Measurements from ENCODE around the gene DES. TPM values are rescaled to one million over a fixed set of nuclear protein-coding genes. Genes with fewer than 3 reads are reported as not detected.

DES gene
- total RNA-seq, 1 experiment from 2014 or later: not detected

GRCh38 chr2:219448099-219448775 lies 30.1 kb downstream of the DES start:
- Histone ChIP-seq H3K9me3 (ENCODE audit: low read length) (no peaks in the 10 kb centered on the region), H3K4me3 (ENCODE audit: low read length) (no peak overlapping the region), H3K9me2 (replicated peaks; ENCODE audit: insufficient read depth, low read length) (no peaks in the 10 kb centered on the region), H3K27ac (ENCODE audit: low read length) (no peak overlapping the region), H3K4me1 (ENCODE audit: low read length) (peaks cover 7% of the 10 kb centered on the region), H2AFZ (ENCODE audit: low read length) (no peak overlapping the region), H3K27me3 (ENCODE audit: low read length) (no peaks in the 10 kb centered on the region), H4K20me1 (ENCODE audit: insufficient read depth, low read depth, low read length) (no peaks in the 10 kb centered on the region), H3K9ac (ENCODE audit: low read length) (no peak overlapping the region), H3K79me2 (ENCODE audit: low read length) (no peaks in the 10 kb centered on the region), H3K4me2 (ENCODE audit: low read depth, low read length, poor library complexity, severe bottlenecking) (no peak overlapping the region), H3K36me3 (ENCODE audit: insufficient read depth, low read length) (no peaks in the 10 kb centered on the region)
- DNase-seq: no peak

- H3K4me2 ChIP-seq (ENCODE audit: low read depth, low read length, poor library complexity, severe bottlenecking): no peak overlapping the region
- H3K4me1 ChIP-seq (ENCODE audit: low read length): peaks cover 7% of the 10 kb centered on the region
- H3K9ac ChIP-seq (ENCODE audit: low read length): no peak overlapping the region
- no peaks in the 10 kb centered on the region for H3K9me3 ChIP-seq (ENCODE audit: low read length)
- H3K36me3 ChIP-seq (ENCODE audit: insufficient read depth, low read length): no peaks in the 10 kb centered on the region
- no peak overlapping the region for H2AFZ ChIP-seq (ENCODE audit: low read length)
- no peaks in the 10 kb centered on the region for H3K79me2 ChIP-seq (ENCODE audit: low read length)
- no peaks in the 10 kb centered on the region for H3K27me3 ChIP-seq (ENCODE audit: low read length)
- H3K4me3 ChIP-seq (ENCODE audit: low read length): no peak overlapping the region
- no peaks in the 10 kb centered on the region for H3K9me2 ChIP-seq (replicated peaks; ENCODE audit: insufficient read depth, low read length)
- H3K27ac ChIP-seq (ENCODE audit: low read length): no peak overlapping the region
- no peak for DNase-seq
- no peaks in the 10 kb centered on the region for H4K20me1 ChIP-seq (ENCODE audit: insufficient read depth, low read depth, low read length)
Observed at GRCh38 chr2:219448776-219449341, 30.7 kb downstream of the DES start.

- H2AFZ ChIP-seq (ENCODE audit: low read length): no peak overlapping the region
- H3K9ac ChIP-seq (ENCODE audit: low read length): no peak overlapping the region
- H3K4me2 ChIP-seq (ENCODE audit: low read depth, low read length, poor library complexity, severe bottlenecking): no peak overlapping the region
- no peaks in the 10 kb centered on the region for H3K79me2 ChIP-seq (ENCODE audit: low read length)
- no peaks in the 10 kb centered on the region for H3K27me3 ChIP-seq (ENCODE audit: low read length)
- H3K9me3 ChIP-seq (ENCODE audit: low read length): no peaks in the 10 kb centered on the region
- peaks cover 7% of the 10 kb centered on the region for H3K4me1 ChIP-seq (ENCODE audit: low read length)
- H3K9me2 ChIP-seq (replicated peaks; ENCODE audit: insufficient read depth, low read length): no peaks in the 10 kb centered on the region
- H3K36me3 ChIP-seq (ENCODE audit: insufficient read depth, low read length): no peaks in the 10 kb centered on the region
- DNase-seq: no peak
- no peak overlapping the region for H3K4me3 ChIP-seq (ENCODE audit: low read length)
- H3K27ac ChIP-seq (ENCODE audit: low read length): no peak overlapping the region
- no peaks in the 10 kb centered on the region for H4K20me1 ChIP-seq (ENCODE audit: insufficient read depth, low read depth, low read length)
Observed at GRCh38 chr2:219449609-219450008, 31.4 kb downstream of the DES start.

- no peak overlapping the region for H3K27ac ChIP-seq (ENCODE audit: low read length)
- H3K4me3 ChIP-seq (ENCODE audit: low read length): no peak overlapping the region
- H4K20me1 ChIP-seq (ENCODE audit: insufficient read depth, low read depth, low read length): no peaks in the 10 kb centered on the region
- no peak overlapping the region for H3K9ac ChIP-seq (ENCODE audit: low read length)
- H3K4me1 ChIP-seq (ENCODE audit: low read length): peaks cover 8% of the 10 kb centered on the region
- no peak overlapping the region for H2AFZ ChIP-seq (ENCODE audit: low read length)
- no peaks in the 10 kb centered on the region for H3K27me3 ChIP-seq (ENCODE audit: low read length)
- H3K4me2 ChIP-seq (ENCODE audit: low read depth, low read length, poor library complexity, severe bottlenecking): no peak overlapping the region
- H3K79me2 ChIP-seq (ENCODE audit: low read length): no peaks in the 10 kb centered on the region
- H3K36me3 ChIP-seq (ENCODE audit: insufficient read depth, low read length): no peaks in the 10 kb centered on the region
- H3K9me2 ChIP-seq (replicated peaks; ENCODE audit: insufficient read depth, low read length): no peaks in the 10 kb centered on the region
- no peaks in the 10 kb centered on the region for H3K9me3 ChIP-seq (ENCODE audit: low read length)
- no peak for DNase-seq
Observed at GRCh38 chr2:219451661-219452360, 33.6 kb downstream of the DES start.

GRCh38 chr2:219452361-219453317 lies 34.5 kb downstream of the DES start:
- no peak overlapping the region for H3K4me2 ChIP-seq (ENCODE audit: low read depth, low read length, poor library complexity, severe bottlenecking)
- no peaks in the 10 kb centered on the region for H3K36me3 ChIP-seq (ENCODE audit: insufficient read depth, low read length)
- no peaks in the 10 kb centered on the region for H3K9me2 ChIP-seq (replicated peaks; ENCODE audit: insufficient read depth, low read length)
- peaks cover 8% of the 10 kb centered on the region for H3K4me1 ChIP-seq (ENCODE audit: low read length)
- no peaks in the 10 kb centered on the region for H3K79me2 ChIP-seq (ENCODE audit: low read length)
- no peak overlapping the region for H2AFZ ChIP-seq (ENCODE audit: low read length)
- DNase-seq: no peak
- no peaks in the 10 kb centered on the region for H4K20me1 ChIP-seq (ENCODE audit: insufficient read depth, low read depth, low read length)
- no peaks in the 10 kb centered on the region for H3K27me3 ChIP-seq (ENCODE audit: low read length)
- H3K27ac ChIP-seq (ENCODE audit: low read length): no peak overlapping the region
- no peak overlapping the region for H3K9ac ChIP-seq (ENCODE audit: low read length)
- H3K4me3 ChIP-seq (ENCODE audit: low read length): no peak overlapping the region
- no peaks in the 10 kb centered on the region for H3K9me3 ChIP-seq (ENCODE audit: low read length)

- H3K4me1 ChIP-seq (ENCODE audit: low read length): peaks cover 8% of the 10 kb centered on the region
- no peaks in the 10 kb centered on the region for H3K9me3 ChIP-seq (ENCODE audit: low read length)
- H4K20me1 ChIP-seq (ENCODE audit: insufficient read depth, low read depth, low read length): no peaks in the 10 kb centered on the region
- DNase-seq: no peak
- no peaks in the 10 kb centered on the region for H3K9me2 ChIP-seq (replicated peaks; ENCODE audit: insufficient read depth, low read length)
- no peak overlapping the region for H3K9ac ChIP-seq (ENCODE audit: low read length)
- no peak overlapping the region for H2AFZ ChIP-seq (ENCODE audit: low read length)
- H3K36me3 ChIP-seq (ENCODE audit: insufficient read depth, low read length): no peaks in the 10 kb centered on the region
- no peaks in the 10 kb centered on the region for H3K79me2 ChIP-seq (ENCODE audit: low read length)
- H3K27ac ChIP-seq (ENCODE audit: low read length): no peak overlapping the region
- no peaks in the 10 kb centered on the region for H3K27me3 ChIP-seq (ENCODE audit: low read length)
- H3K4me3 ChIP-seq (ENCODE audit: low read length): no peak overlapping the region
- H3K4me2 ChIP-seq (ENCODE audit: low read depth, low read length, poor library complexity, severe bottlenecking): no peak overlapping the region
Observed at GRCh38 chr2:219453671-219454590, 35.8 kb downstream of the DES start.

GRCh38 chr2:219455581-219455980 lies 37.4 kb downstream of the DES start:
- Histone ChIP-seq H3K9me3 (ENCODE audit: low read length) (no peaks in the 10 kb centered on the region), H2AFZ (ENCODE audit: low read length) (no peak overlapping the region), H3K4me3 (ENCODE audit: low read length) (no peak overlapping the region), H3K4me2 (ENCODE audit: low read depth, low read length, poor library complexity, severe bottlenecking) (no peak overlapping the region), H3K4me1 (ENCODE audit: low read length) (peaks cover 8% of the 10 kb centered on the region), H3K9ac (ENCODE audit: low read length) (no peak overlapping the region), H3K9me2 (replicated peaks; ENCODE audit: insufficient read depth, low read length) (no peaks in the 10 kb centered on the region), H3K27ac (ENCODE audit: low read length) (no peak overlapping the region), H3K79me2 (ENCODE audit: low read length) (no peaks in the 10 kb centered on the region), H4K20me1 (ENCODE audit: insufficient read depth, low read depth, low read length) (no peaks in the 10 kb centered on the region), H3K27me3 (ENCODE audit: low read length) (no peaks in the 10 kb centered on the region), H3K36me3 (ENCODE audit: insufficient read depth, low read length) (no peaks in the 10 kb centered on the region)
- DNase-seq: no peak

All from Karpas-422 (cell line).